WERI-Rb-1 (cell line): ENCODE measurements around the gene SLC12A7.

Experiments
- DNase-seq: peaks from one replicate; pipeline ENCODE4 v3.0.0-alpha.2; 2020
- H3K27ac ChIP-seq: fragments of 250-450 bp; sonication (Bioruptor Pico); 2 replicates; pipeline ENCODE4 v1.5.1; 2020; ENCODE audit warnings: mild to moderate bottlenecking, moderate library complexity
- H3K27me3 ChIP-seq: fragments of 250-450 bp; sonication (Bioruptor Pico); 2 replicates; pipeline ENCODE4 v1.5.1; 2021; ENCODE audit warnings: mild to moderate bottlenecking, low read depth, moderate library complexity; ENCODE audit not compliant: insufficient read depth, severe bottlenecking
- H3K36me3 ChIP-seq: fragments of 250-450 bp; sonication (Bioruptor Pico); 2 replicates; pipeline ENCODE4 v1.5.1; 2020; ENCODE audit warnings: mild to moderate bottlenecking, moderate library complexity
- H3K4me3 ChIP-seq: 2 replicates; pipeline ENCODE4 v1.5.1; 2011; ENCODE audit warnings: low read depth, mild to moderate bottlenecking, control low read depth, low read length
- H3K9me3 ChIP-seq: fragments of 250-450 bp; sonication (Bioruptor Pico); 2 replicates; pipeline ENCODE4 v1.5.1; 2021; ENCODE audit warnings: mild to moderate bottlenecking, moderate library complexity; ENCODE audit not compliant: severe bottlenecking
- TF ChIP-seq, protein P1 (sequence below): IDR thresholded peaks from 2 replicates; pipeline ENCODE4 v1.5.1; 2011; ENCODE audit warnings: low read depth, mild to moderate bottlenecking, control low read depth, inconsistent platforms, low read length

The SLC12A7 gene

DNA sequence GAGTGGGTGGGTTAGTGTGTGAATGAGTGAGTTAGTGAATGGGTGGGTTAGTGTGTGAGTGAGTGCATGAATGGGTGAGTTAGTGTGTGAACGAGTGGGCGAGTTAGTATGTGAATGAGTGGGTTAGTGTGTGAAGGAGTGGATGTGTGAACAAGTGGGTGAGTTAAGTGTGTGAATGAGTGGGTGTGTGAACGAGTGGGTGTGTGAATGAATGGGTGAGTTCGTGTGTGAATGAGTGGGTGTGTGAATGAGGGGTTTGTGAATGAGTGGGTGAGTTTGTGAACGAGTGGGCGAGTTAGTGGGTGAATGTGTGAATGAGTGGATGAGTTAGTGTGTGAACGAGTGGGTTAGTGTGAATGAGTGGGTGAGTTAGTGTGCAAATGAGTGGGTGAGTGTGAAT is 69.2 kb downstream of the SLC12A7 start:
- TF ChIP-seq, protein P1, sequence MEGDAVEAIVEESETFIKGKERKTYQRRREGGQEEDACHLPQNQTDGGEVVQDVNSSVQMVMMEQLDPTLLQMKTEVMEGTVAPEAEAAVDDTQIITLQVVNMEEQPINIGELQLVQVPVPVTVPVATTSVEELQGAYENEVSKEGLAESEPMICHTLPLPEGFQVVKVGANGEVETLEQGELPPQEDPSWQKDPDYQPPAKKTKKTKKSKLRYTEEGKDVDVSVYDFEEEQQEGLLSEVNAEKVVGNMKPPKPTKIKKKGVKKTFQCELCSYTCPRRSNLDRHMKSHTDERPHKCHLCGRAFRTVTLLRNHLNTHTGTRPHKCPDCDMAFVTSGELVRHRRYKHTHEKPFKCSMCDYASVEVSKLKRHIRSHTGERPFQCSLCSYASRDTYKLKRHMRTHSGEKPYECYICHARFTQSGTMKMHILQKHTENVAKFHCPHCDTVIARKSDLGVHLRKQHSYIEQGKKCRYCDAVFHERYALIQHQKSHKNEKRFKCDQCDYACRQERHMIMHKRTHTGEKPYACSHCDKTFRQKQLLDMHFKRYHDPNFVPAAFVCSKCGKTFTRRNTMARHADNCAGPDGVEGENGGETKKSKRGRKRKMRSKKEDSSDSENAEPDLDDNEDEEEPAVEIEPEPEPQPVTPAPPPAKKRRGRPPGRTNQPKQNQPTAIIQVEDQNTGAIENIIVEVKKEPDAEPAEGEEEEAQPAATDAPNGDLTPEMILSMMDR, result no peak

DNA sequence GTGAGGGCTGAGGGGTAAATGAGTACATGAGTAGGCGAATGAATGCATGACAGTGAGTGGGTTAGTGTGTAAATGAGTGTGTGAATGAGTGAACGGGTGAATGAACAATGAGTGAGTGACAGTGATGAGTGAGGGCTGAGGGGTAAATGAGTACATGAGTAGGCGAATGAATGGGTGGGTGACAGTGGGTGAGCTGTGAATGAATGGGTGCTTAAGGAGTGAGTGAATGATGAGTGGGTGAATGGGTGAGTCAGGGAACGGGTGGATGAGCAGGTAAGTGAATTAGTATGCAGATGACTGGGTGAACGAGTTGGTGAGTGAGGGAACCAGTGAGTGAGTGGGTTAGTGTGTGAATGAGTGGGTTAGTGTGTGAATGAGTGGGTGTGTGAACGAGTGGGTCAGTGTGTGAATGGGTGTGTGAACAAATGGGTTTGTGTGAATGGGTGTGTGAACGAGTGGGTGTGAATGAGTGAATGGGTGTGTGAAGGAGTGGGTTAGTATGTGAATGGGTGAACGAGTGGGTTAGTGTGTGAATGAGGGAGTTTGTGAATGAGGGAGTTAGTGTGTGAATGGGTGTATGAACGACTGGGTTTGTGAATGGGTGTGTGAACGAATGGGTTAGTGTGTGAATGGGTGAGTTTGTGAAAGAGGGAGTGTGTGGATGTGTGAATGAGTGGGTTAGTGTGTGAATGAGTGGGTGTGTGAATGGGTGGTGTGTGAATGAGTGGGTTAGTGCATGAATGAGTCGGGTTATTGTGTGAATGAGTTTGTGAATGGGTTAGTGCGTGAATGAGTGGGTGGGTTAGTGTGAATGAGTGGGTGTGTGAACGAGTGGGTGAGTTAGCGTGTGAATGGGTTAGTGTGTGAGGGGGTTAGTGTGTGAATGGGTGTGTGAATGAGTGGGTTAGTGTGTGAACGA is 70.4 kb downstream of the SLC12A7 start:
- H3K36me3 ChIP-seq, result no peaks in the 10 kb centered on the region
- no peaks in the 10 kb centered on the region for H3K27me3 ChIP-seq
- TF ChIP-seq, protein P1, result no peak
- no peak for DNase-seq
- peaks cover 16% of the 10 kb centered on the region for H3K9me3 ChIP-seq
- H3K4me3 ChIP-seq, result no peak overlapping the region
- no peak overlapping the region for H3K27ac ChIP-seq

More for the DNA sequence above, 69.2 kb downstream of the SLC12A7 start:
- Histone ChIP-seq H3K27me3 (no peaks in the 10 kb centered on the region), H3K4me3 (no peak overlapping the region), H3K9me3 (peaks cover 16% of the 10 kb centered on the region), H3K36me3 (no peaks in the 10 kb centered on the region), H3K27ac (no peak overlapping the region)
- DNase-seq, result no peak

DNA sequence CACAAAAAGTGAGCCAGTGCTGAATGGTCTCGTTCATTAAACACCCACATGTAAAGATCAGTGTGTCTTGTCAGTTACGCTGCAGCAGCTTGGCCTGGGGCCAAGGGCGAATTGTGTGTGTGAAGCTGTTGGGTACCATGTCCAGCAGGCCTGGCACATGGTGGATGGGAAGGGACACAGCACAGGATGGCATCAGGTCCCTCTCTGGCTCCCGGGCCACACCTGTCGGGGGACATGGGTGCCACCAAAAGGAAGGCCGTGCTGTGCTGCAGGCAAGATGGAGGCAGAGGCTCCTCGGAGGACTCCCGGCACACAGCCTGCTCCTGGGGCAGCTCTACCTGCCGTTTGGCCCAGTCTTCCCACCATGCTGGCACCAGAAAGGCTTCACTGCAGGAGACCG is 71.3 kb downstream of the SLC12A7 start:
- Histone ChIP-seq H3K27me3 (no peaks in the 10 kb centered on the region), H3K9me3 (peaks cover 16% of the 10 kb centered on the region)

DNA sequence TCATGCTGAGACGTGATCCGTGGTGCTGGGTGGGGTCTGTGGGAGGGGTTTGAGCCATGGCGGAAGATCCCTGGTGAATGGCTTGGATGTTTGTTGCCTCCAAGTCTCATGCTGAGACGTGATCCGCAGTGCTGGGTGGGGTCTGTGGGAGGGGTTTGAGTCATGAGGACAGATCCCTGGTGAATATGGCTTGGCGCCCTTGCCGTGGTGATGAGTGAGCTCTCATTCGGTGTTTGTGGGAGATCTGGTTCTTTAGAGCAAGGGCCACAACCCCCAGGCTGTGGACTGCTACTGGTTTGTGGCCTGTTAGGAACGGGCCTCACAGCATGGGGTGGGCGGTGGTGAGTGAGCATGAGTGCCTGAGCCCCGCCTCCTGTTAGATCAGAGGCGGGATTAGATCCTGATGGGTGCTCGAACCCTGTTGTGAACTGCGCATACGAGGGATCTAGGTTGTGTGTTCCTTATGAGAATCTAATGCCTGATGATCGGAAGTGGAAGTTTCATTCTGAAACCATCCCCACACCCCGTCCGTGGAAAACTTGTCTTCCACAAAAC is 72.1 kb downstream of the SLC12A7 start:
- Histone ChIP-seq H3K36me3 (no peaks in the 10 kb centered on the region), H3K4me3 (no peak overlapping the region), H3K9me3 (peaks cover 16% of the 10 kb centered on the region), H3K27ac (no peak overlapping the region), H3K27me3 (no peaks in the 10 kb centered on the region)
- TF ChIP-seq, protein P1, result no peak
- DNase-seq, result no peak

More for the DNA sequence above, 71.3 kb downstream of the SLC12A7 start:
- no peak for DNase-seq
- H3K4me3 ChIP-seq, result no peak overlapping the region
- no peaks in the 10 kb centered on the region for H3K36me3 ChIP-seq
- no peak overlapping the region for H3K27ac ChIP-seq
- TF ChIP-seq, protein P1, result no peak

DNA sequence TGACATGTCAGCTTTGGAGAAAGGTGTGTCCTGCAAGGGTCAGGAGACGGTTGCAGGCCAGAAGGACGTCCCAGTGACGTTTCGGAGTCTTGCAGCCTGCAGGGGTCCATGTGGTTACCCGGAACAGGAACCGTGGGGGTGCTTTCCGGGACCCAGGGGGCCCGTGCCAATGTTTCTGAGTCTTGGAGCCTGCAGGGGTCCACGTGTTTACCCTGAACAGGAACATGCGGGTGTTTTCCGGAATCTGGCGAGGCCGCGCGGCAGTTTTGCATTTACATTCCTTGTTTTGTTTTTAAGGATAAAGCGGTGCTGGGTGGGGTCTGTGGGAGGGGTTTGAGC is 72.7 kb downstream of the SLC12A7 start:
- H3K27me3 ChIP-seq, result no peaks in the 10 kb centered on the region
- peaks cover 16% of the 10 kb centered on the region for H3K9me3 ChIP-seq
- H3K27ac ChIP-seq, result no peak overlapping the region
- H3K4me3 ChIP-seq, result no peak overlapping the region
- no peaks in the 10 kb centered on the region for H3K36me3 ChIP-seq
- TF ChIP-seq, protein P1, result no peak
- DNase-seq, result no peak
